Brain microvascular endothelial cell (primary cell): Measurements from ENCODE around the gene NCOR2.

ENCODE experiments used
- DNase-seq: peaks from one replicate; pipeline ENCODE4 v3.0.0-alpha.2; 2020
- H3K27ac ChIP-seq: fragments of 250-450 bp; sonication (Bioruptor Pico); 2 replicates; pipeline ENCODE4 v1.5.1; 2020; ENCODE audit warnings: mild to moderate bottlenecking, moderate library complexity
- H3K27me3 ChIP-seq: fragments of 250-450 bp; sonication (Bioruptor Pico); replicated peaks from 2 replicates; pipeline ENCODE4 v1.5.1; 2020; ENCODE audit warnings: mild to moderate bottlenecking
- H3K36me3 ChIP-seq: fragments of 250-450 bp; sonication (Bioruptor Pico); replicated peaks from 2 replicates; pipeline ENCODE4 v1.5.1; 2020; ENCODE audit warnings: mild to moderate bottlenecking
- H3K4me3 ChIP-seq: 2 replicates; pipeline ENCODE4 v1.5.1; 2011; ENCODE audit warnings: low read depth, mild to moderate bottlenecking, control low read depth, low read length, moderate library complexity
- in situ Hi-C: cut with HindIII; loops from 2 replicates; pipeline ENCODE4 v1.10.0; 2017; ENCODE audit warnings: low sequenced_read_pairs, low pct_ligation_motif_present
- TF ChIP-seq, protein P1 (sequence below): IDR thresholded peaks from 2 replicates; pipeline ENCODE4 v1.5.1; 2011; ENCODE audit warnings: low read depth, mild to moderate bottlenecking, moderate library complexity, low read length, control low read depth, inconsistent platforms; ENCODE audit errors: missing control alignments

Gene NCOR2

DNA sequence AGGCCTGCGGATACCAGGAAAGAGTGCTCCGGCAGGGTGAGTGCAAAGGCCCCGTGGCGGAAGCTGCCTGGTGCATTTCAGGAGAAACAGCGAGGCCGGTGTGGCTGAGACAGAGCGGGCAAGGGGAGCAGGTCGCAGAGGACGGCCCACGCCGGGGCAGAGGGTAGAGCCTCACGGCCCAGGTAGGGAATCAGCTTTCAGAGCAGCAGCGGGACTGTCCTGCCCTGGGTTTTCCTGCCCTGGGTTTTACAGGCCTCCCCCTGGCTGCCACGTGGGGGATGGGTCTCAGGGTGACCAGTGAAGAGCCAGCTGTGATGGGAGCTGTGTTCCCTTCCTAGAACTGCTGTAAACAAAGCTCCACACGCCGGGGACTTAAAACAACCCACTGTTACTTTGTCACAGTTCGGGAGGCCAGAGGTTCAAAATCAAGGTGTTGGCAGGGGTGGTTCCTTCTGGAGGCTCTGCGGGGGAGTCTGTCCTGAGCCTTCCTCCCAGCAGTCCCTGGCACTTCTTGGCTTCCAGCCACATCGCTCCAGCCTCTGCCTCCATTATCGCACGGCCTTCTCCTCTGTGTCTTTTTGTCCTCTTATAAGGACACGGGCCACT lies 10.4 kb downstream of the NCOR2 start:
- H3K4me3 ChIP-seq, result no peak overlapping the region
- in situ Hi-C loops, result no loop called here
- TF ChIP-seq, protein P1, sequence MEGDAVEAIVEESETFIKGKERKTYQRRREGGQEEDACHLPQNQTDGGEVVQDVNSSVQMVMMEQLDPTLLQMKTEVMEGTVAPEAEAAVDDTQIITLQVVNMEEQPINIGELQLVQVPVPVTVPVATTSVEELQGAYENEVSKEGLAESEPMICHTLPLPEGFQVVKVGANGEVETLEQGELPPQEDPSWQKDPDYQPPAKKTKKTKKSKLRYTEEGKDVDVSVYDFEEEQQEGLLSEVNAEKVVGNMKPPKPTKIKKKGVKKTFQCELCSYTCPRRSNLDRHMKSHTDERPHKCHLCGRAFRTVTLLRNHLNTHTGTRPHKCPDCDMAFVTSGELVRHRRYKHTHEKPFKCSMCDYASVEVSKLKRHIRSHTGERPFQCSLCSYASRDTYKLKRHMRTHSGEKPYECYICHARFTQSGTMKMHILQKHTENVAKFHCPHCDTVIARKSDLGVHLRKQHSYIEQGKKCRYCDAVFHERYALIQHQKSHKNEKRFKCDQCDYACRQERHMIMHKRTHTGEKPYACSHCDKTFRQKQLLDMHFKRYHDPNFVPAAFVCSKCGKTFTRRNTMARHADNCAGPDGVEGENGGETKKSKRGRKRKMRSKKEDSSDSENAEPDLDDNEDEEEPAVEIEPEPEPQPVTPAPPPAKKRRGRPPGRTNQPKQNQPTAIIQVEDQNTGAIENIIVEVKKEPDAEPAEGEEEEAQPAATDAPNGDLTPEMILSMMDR, result no peak
- no peaks in the 10 kb centered on the region for H3K36me3 ChIP-seq
- no peak for DNase-seq
- H3K27me3 ChIP-seq, result no peaks in the 10 kb centered on the region
- no peak overlapping the region for H3K27ac ChIP-seq

DNA sequence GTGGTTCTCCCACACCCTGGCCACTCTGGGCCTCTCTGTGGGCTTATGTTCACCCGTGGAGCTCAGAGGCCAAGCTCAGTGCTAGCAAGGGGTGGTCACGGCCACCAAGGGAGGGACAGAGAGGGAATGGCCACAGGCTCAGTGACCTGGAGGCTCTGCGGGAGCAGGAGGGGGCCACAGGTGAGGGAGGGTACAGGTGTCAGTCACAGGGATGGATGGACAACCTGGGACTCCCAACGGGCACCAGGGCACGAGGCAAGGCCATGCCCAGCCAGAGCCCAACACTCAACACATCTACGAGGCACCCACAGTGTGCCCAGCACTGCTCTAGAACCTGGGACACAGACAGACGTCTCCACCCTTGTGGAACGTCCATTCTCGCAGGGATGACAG lies 11.3 kb downstream of the NCOR2 start:
- in situ Hi-C loops, result no loop called here
- H3K27ac ChIP-seq, result no peak overlapping the region
- no peak overlapping the region for H3K4me3 ChIP-seq
- TF ChIP-seq, protein P1, result no peak
- no peaks in the 10 kb centered on the region for H3K27me3 ChIP-seq
- no peak for DNase-seq
- H3K36me3 ChIP-seq, result no peaks in the 10 kb centered on the region

DNA sequence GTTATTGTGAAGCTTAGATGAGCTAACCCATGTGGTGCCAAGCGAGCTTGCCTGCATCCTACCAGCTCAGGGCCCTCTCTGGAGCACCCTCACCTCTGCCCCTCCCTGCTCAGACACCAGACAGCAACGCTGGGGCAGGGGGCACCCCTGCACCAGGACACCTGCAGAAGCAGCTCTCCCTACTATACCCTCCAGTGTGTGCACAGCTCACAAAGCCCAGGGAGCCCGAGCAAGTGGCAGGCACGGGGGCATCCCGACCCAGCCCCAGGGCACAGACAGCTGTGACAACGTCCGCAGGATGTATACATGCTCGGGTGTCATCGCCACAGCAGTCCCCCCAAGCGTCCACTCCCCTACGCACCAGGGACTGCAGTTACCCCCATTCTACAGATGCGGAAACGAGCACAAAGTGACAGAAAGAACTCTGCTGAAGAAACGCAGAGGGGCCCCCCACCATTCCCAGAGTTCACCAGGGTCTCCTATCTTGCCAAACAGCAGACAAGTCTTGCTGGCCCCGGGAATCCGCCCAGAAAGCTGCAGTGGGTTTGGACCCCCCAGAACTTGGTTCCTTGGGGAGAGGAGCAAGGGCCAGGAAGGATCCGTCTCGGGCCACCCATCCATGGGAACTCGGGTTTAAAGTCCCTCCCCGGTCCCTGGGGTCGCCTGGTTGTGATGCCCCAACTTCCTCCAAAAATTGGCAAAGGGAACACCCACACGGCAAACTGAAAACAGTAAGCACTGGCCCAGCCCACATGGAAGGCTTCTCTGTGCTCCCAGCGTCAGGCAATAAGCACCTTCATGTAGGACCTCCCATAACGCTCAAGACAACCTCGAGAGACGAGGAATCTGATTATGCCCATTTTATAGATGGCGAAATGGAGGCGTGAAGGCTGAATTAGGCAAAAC lies 12.0 kb downstream of the NCOR2 start:
- in situ Hi-C loops, result no loop called here
- no peaks in the 10 kb centered on the region for H3K27me3 ChIP-seq
- TF ChIP-seq, protein P1, result no peak
- no peak overlapping the region for H3K4me3 ChIP-seq
- no peak for DNase-seq
- H3K27ac ChIP-seq, result no peak overlapping the region
- H3K36me3 ChIP-seq, result no peaks in the 10 kb centered on the region

DNA sequence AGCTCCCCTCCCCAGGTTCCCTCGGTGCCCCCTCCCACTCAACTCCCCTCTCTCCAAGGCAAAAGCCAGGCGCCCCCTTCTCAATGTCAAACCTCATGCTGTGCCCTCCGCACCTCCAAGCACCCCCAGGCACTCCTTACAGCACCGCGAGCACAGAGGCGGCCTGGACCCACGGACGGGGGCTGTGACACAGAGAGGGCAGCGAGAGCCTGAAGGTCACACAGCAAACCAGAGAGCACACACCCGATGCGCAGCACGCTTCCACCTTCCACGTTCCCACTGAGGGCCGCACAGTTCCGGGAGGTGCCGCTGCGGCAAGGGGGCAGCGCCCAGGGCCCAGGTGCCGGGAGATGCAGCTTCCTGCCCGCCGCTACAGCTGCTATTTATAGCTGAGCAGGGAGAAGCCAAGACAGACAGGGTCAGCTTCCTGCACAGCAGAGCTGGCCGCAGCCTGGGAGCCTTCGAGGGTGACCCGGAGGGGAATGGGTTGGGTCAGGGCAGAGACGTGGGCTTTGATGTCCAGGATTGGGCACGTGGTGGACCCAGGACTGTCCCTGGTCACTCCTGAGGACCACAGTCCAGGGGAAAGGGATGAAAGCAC lies 12.9 kb downstream of the NCOR2 start:
- no peak for DNase-seq
- no peak overlapping the region for H3K4me3 ChIP-seq
- H3K27ac ChIP-seq, result no peak overlapping the region
- TF ChIP-seq, protein P1, result no peak
- H3K27me3 ChIP-seq, result no peaks in the 10 kb centered on the region
- in situ Hi-C loops, result no loop called here
- no peaks in the 10 kb centered on the region for H3K36me3 ChIP-seq

DNA sequence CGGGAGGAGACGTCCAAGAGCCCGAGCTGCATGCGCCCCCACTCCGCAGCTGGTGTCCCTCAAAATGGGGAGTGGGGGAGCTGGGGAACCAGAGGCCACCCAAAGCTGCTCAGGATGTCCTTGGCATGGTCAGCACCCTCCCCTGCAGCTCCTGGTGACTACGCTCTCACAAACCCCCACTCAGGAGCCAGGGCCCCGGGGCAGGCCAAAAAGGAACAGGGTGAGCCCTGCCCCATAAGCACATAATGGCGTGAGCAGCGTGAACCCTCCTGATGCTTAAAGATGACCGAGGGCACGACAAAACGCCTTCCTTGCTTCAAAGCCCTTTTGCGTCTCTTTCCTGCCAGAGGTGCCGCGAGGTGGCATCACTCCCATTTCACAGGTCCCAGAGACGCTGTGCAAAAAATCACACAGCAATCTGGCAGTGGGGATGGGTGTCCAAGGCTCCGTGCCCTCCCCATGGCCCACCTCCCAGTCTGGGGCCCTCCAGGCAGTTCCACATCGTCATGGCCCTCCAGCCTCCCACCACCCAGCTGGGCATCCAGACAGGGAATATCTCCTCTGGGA lies 13.5 kb downstream of the NCOR2 start:
- no peak for DNase-seq
- Histone ChIP-seq H3K36me3 (no peaks in the 10 kb centered on the region), H3K4me3 (no peak overlapping the region), H3K27ac (no peak overlapping the region), H3K27me3 (no peaks in the 10 kb centered on the region)
- in situ Hi-C loops, result no loop called here
- TF ChIP-seq, protein P1, result no peak
